ENCODE results near the gene MRPL1.

Gene MRPL1

GRCh38 chr4:77862478-77863216 lies at the start of gene MRPL1:
Gene MRPL1, plus strand, starts transcription at chr4:77862830. Its CDS starts 19 bp downstream, at chr4:77862849.
- DNase-seq: peak; percentile 94

- DNase-seq: no peak
Observed at GRCh38 chr4:77815636-77816035, 47.0 kb upstream of the MRPL1 start.

- no peak for DNase-seq
Observed at GRCh38 chr4:77816546-77816945, 46.1 kb upstream of the MRPL1 start.

- peak; percentile 39 for DNase-seq
Observed at GRCh38 chr4:77817304-77818072, 45.1 kb upstream of the MRPL1 start.

- DNase-seq: peak; percentile 69
Observed at GRCh38 chr4:77818073-77818601, 44.5 kb upstream of the MRPL1 start.

- DNase-seq: peak; percentile 72
Observed at GRCh38 chr4:77818602-77819403, 43.8 kb upstream of the MRPL1 start, which contains the start of gene CNOT6L. Gene CNOT6L, minus strand, starts transcription at chr4:77819368. Its CDS starts 60 bp downstream, at chr4:77819308.

- peak; percentile 38 for DNase-seq
Observed at GRCh38 chr4:77819404-77819842, 43.2 kb upstream of the MRPL1 start.

- DNase-seq: peak; percentile 97
Observed at GRCh38 chr4:77819843-77820648, 42.6 kb upstream of the MRPL1 start.

- peak; percentile 41 for DNase-seq
Observed at GRCh38 chr4:77820649-77821561, 41.7 kb upstream of the MRPL1 start.

- DNase-seq: peak; percentile 64
Observed at GRCh38 chr4:77821775-77822174, 40.9 kb upstream of the MRPL1 start.

- DNase-seq: no peak
Observed at GRCh38 chr4:77826275-77826674, 36.4 kb upstream of the MRPL1 start.

- DNase-seq: no peak
Observed at GRCh38 chr4:77827343-77827742, 35.3 kb upstream of the MRPL1 start.

GRCh38 chr4:77833126-77833724 lies 29.4 kb upstream of the MRPL1 start:
- no peak for DNase-seq

GRCh38 chr4:77834403-77834802 lies 28.2 kb upstream of the MRPL1 start:
- DNase-seq: no peak

- peak; percentile 20 for DNase-seq
Observed at GRCh38 chr4:77843628-77844027, 19.0 kb upstream of the MRPL1 start.

- DNase-seq: no peak
Observed at GRCh38 chr4:77844363-77844762, 18.3 kb upstream of the MRPL1 start.

GRCh38 chr4:77845400-77845799 lies 17.2 kb upstream of the MRPL1 start:
- DNase-seq: no peak

- no peak for DNase-seq
Observed at GRCh38 chr4:77845929-77846328, 16.7 kb upstream of the MRPL1 start.

GRCh38 chr4:77848508-77848907 lies 14.1 kb upstream of the MRPL1 start:
- DNase-seq: no peak

- DNase-seq: no peak
Observed at GRCh38 chr4:77849278-77849965, 13.2 kb upstream of the MRPL1 start.
